Stomach (tissue), 9 donors: ENCODE results near the gene PARD3. TPM values are rescaled to one million over a fixed set of nuclear protein-coding genes. Genes with fewer than 3 reads are reported as not detected.

ENCODE experiments used
- DNase-seq, 2 donors: peaks; one replicate each; pipeline versions ENCODE4 v3.0.0 to v3.0.0-alpha.2; 2013 to 2019
- H3K27ac ChIP-seq, 5 donors: fragments of 200-600 bp in 4 of 5; sonication (generic) in 4 of 5; one replicate each; pipeline ENCODE4 v1.5.1; 2013 to 2019; ENCODE audit warnings: mild to moderate bottlenecking in 1 of 5, moderate library complexity in 1 of 5
- H3K27me3 ChIP-seq, 3 donors: fragments of 200-600 bp; sonication (generic); one replicate each; pipeline ENCODE4 v1.5.1; 2017 to 2019; ENCODE audit warnings: mixed run types in 1 of 3
- H3K36me3 ChIP-seq, 4 donors: fragments of 200-600 bp; sonication (generic); 1 replicate in 3 of 4; 2 replicates in 1 of 4; pipeline ENCODE4 v1.5.1; 2016 to 2019
- H3K4me1 ChIP-seq, 4 donors: fragments of 200-600 bp; sonication (generic); one replicate each; pipeline ENCODE4 v1.5.1; 2016 to 2019
- H3K4me3 ChIP-seq, 4 donors: fragments of 200-600 bp; sonication (generic) in 3 of 4; one replicate each; pipeline ENCODE4 v1.5.1; 2016 to 2019; ENCODE audit warnings: mild to moderate bottlenecking in 1 of 4
- H3K9me3 ChIP-seq, 4 donors: fragments of 200-600 bp; sonication (generic); one replicate each; pipeline ENCODE4 v1.5.1; 2016 to 2019
- EP300 ChIP-seq: sonication (generic); formaldehyde crosslinking; IDR thresholded peaks from one replicate; pipeline ENCODE4 v1.6.1; 2017; ENCODE audit warnings: antibody characterized with exemption
- POLR2A ChIP-seq, 4 donors: fragments of 450-650 bp; IDR thresholded peaks; one replicate each; pipeline ENCODE4 v1.6.1; 2016; ENCODE audit warnings: antibody characterized with exemption in 4 of 4, control low read depth in 2 of 4, mild to moderate bottlenecking in 1 of 4, moderate library complexity in 1 of 4
- POLR2AphosphoS5 ChIP-seq, 3 donors: sonication (generic); formaldehyde crosslinking; IDR thresholded peaks; one replicate each; pipeline ENCODE4 v1.6.1; 2016; ENCODE audit warnings: antibody characterized with exemption in 3 of 3
- WGBS, 5 donors: extraction: QIAGEN DNeasy Blood & Tissue Kit in 3 of 5; methylation state at CpG; one replicate each; pipeline versions ENCODE4 v1.1.5 to v1.1.7; 2013 to 2018; 5-methylcytosine and 5-hydroxymethylcytosine counted together
- intact Hi-C: fragments of 100-400 bp; cut with DNase I; formaldehyde crosslinking; loops from one replicate; pipeline ENCODE4 v1.15.1; 2023; ENCODE audit warnings: low total_unique reads
- polyA plus RNA-seq, 3 donors: library from polyadenylated mRNA; stranded (reverse); fragments of 200-250 nt; gene quantifications; one replicate each; pipeline ENCODE4 v1.2.3, GENCODE V29; 2013
- total RNA-seq, 5 donors: library from RNA; depleted of rRNA; stranded (reverse); fragments of >200 nt; gene quantifications; one replicate each; pipeline versions ENCODE4 v1.1.0 to v1.2.3, GENCODE V29; 2014 to 2016
- TF ChIP-seq, protein P1 (sequence below), 7 experiments: fragments of 450-650 bp in 4 of 7; fragments of 200-600 bp in 3 of 7; sonication (generic) in 3 of 7; IDR thresholded peaks; one replicate each; pipeline ENCODE4 v1.5.1; 2016 to 2019; ENCODE audit warnings: antibody characterized with exemption in 7 of 7, control low read depth in 2 of 7, mild to moderate bottlenecking in 1 of 7
- donor health status: healthy with polysubstance abuse.
- donor health status: Bipolar disorder and iron deficiency.
- donor health status: healthy.

The PARD3 gene
- total and polyA plus RNA-seq, 8 donors = 13.7 to 118 (median 31.8) TPM

DNA sequence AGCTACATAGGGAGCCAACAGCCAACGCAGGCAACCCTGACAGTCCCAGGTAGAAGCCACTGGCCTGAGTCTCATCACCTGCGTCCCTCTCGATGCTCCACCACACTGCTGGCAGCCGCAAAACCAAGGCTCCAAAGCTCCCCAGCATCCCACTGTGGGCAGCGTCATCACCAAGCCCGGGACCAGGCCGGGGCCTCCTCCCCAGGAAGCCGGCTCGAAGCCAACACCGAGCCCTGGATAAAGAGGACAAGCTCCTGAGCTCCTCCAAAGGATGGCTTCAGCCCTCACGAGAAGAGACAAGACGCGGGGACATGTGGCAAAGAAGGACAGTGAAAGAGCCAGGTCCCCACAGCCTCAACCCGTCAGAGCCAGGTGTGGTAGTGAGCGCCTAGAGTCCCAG lies 23.9 kb downstream of the PARD3 start:
- no peaks in the 10 kb centered on the region for H3K36me3 ChIP-seq
- peaks cover 15 to 58% (median 35%) of the 10 kb centered on the region in 4 donors for H3K4me1 ChIP-seq
- H3K9me3 ChIP-seq = no peaks in the 10 kb centered on the region
- TF ChIP-seq POLR2AphosphoS5 (IDR thresholded peaks at IDR 0.05) (no peak), POLR2A (IDR thresholded peaks at IDR 0.05) (no peak), EP300 (no peak)
- TF ChIP-seq, protein P1, sequence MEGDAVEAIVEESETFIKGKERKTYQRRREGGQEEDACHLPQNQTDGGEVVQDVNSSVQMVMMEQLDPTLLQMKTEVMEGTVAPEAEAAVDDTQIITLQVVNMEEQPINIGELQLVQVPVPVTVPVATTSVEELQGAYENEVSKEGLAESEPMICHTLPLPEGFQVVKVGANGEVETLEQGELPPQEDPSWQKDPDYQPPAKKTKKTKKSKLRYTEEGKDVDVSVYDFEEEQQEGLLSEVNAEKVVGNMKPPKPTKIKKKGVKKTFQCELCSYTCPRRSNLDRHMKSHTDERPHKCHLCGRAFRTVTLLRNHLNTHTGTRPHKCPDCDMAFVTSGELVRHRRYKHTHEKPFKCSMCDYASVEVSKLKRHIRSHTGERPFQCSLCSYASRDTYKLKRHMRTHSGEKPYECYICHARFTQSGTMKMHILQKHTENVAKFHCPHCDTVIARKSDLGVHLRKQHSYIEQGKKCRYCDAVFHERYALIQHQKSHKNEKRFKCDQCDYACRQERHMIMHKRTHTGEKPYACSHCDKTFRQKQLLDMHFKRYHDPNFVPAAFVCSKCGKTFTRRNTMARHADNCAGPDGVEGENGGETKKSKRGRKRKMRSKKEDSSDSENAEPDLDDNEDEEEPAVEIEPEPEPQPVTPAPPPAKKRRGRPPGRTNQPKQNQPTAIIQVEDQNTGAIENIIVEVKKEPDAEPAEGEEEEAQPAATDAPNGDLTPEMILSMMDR (IDR thresholded peaks at IDR 0.05) = no peak
- WGBS, 5 donors = 93 to 98% (median 96%) methylated on average over 14 to 15 of the region's 15 CpGs
- DNase-seq = no peak
- intact Hi-C loops = no loop called here
- H3K27me3 ChIP-seq = no peaks in the 10 kb centered on the region
- H3K4me3 ChIP-seq = no peak overlapping the region
- no peak overlapping the region for H3K27ac ChIP-seq

DNA sequence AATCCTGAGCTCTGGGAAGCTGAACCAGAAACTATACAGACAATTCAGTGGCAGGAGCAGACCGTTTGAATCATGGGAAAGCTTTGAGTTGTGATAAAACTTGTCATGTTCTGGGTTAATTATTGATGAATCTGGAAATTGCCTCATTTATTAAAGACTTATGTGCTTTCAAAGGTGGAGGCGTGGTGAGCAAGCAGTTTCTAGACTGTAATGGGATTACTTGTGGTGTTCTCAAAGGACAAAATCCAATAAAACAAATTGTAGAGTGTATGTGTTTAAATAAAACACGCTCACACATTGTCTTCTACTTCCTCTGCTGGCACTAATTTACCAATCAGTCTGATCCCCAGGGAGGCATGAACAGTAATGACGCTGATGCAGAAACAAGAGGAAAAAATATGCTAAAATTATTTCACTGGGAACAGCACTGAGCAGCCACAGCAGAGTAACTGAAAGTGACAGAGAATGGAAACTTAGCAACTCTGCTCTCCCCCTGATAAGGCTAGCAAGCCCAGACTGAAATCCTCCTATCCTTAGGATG lies 25.1 kb downstream of the PARD3 start:
- peak in 1 of 2 donors; percentile 68 for DNase-seq
- TF ChIP-seq, protein P1 (IDR thresholded peaks at IDR 0.05) = no peak
- TF ChIP-seq EP300 = no peak
- no peak for TF ChIP-seq POLR2A (IDR thresholded peaks at IDR 0.05)
- TF ChIP-seq POLR2AphosphoS5 (IDR thresholded peaks at IDR 0.05) = no peak
- H3K27ac ChIP-seq = no peak overlapping the region
- H3K9me3 ChIP-seq = no peaks in the 10 kb centered on the region
- no peaks in the 10 kb centered on the region for H3K36me3 ChIP-seq
- WGBS, 5 donors = 11 to 41% (median 22%) methylated on average over 4 of the region's 4 CpGs
- intact Hi-C loops = no loop called here
- H3K27me3 ChIP-seq = no peaks in the 10 kb centered on the region
- H3K4me3 ChIP-seq = no peak overlapping the region
- peaks cover 15 to 66% (median 38%) of the 10 kb centered on the region in 4 donors for H3K4me1 ChIP-seq

GRCh38 chr10:34786464-34786863 lies 28.6 kb downstream of the PARD3 start:
- intact Hi-C loops = no loop called here
- H3K27ac ChIP-seq = no peak overlapping the region
- no peak for DNase-seq
- H3K4me1 ChIP-seq = peaks cover 23 to 63% (median 38%) of the 10 kb centered on the region in 4 donors
- H3K36me3 ChIP-seq = no peaks in the 10 kb centered on the region
- H3K9me3 ChIP-seq = no peaks in the 10 kb centered on the region
- TF ChIP-seq POLR2AphosphoS5 (IDR thresholded peaks at IDR 0.05) (no peak), POLR2A (IDR thresholded peaks at IDR 0.05) (no peak), EP300 (no peak)
- TF ChIP-seq, protein P1 (IDR thresholded peaks at IDR 0.05) = no peak
- H3K27me3 ChIP-seq = no peaks in the 10 kb centered on the region
- 73 to 83% (median 76%) methylated on average over 1 of the region's 1 CpG for WGBS, 5 donors
- no peak overlapping the region for H3K4me3 ChIP-seq

- Histone ChIP-seq H3K4me3 (no peak overlapping the region), H3K27ac (peak overlapping the region in 2 of 5 donors; percentile 42 to 54), H3K36me3 (no peaks in the 10 kb centered on the region), H3K9me3 (no peaks in the 10 kb centered on the region), H3K4me1 (peaks cover 14 to 72% (median 37%) of the 10 kb centered on the region in 4 donors), H3K27me3 (no peaks in the 10 kb centered on the region)
- WGBS, 5 donors = 31 to 46% (median 39%) methylated on average over 3 of the region's 3 CpGs
- intact Hi-C loops = no loop called here
- DNase-seq = no peak
- TF ChIP-seq POLR2A (IDR thresholded peaks at IDR 0.05) = no peak
- peak in 1 of 3 donors; percentile 43 for TF ChIP-seq POLR2AphosphoS5 (IDR thresholded peaks at IDR 0.05)
Measured at GRCh38 chr10:34781711-34782110, 33.4 kb downstream of the PARD3 start.

DNA sequence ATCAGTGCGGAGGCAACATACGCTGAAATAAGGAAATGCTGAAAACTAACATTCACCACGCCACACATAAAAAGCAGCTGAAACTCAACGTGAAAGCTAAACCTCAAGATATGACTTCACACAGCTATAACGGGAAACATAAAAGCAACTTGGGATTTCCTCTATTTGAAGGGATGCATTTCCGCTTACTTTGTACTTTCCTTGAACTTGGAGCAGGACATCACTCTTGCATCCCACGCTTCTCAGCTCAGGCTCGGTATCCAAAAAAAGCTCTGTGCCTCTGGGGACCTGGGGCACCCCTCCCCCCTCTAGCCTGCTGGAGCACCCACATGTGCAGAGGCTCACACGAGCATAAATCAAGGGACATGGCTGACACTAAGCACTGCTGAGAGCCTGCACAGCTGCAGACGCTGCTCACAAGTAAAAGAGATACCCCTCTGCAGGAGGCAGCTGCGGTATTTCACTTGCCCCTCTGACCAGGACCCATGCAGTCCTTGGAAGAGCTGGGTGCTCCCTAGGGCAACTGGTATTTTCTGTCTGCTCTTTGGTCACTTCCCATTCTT lies 34.2 kb downstream of the PARD3 start:
- WGBS, 5 donors = 39 to 64% (median 55%) methylated on average over 11 of the region's 11 CpGs
- H3K4me3 ChIP-seq = no peak overlapping the region

More for the DNA sequence above, 34.2 kb downstream of the PARD3 start:
- no peaks in the 10 kb centered on the region for H3K36me3 ChIP-seq
- no peaks in the 10 kb centered on the region for H3K27me3 ChIP-seq
- H3K27ac ChIP-seq = peak overlapping the region in 3 of 5 donors; percentile 0 to 54 (median 42)
- no peaks in the 10 kb centered on the region for H3K9me3 ChIP-seq
- DNase-seq = peak in 1 of 2 donors; percentile 84
- TF ChIP-seq POLR2AphosphoS5 (IDR thresholded peaks at IDR 0.05) (peak in 1 of 3 donors; percentile 15), POLR2A (IDR thresholded peaks at IDR 0.05) (no peak)
- intact Hi-C loops = no loop called here
- H3K4me1 ChIP-seq = peaks cover 14 to 69% (median 40%) of the 10 kb centered on the region in 4 donors
